ENCODE measurements around the gene OPCML.

OPCML gene

DNA sequence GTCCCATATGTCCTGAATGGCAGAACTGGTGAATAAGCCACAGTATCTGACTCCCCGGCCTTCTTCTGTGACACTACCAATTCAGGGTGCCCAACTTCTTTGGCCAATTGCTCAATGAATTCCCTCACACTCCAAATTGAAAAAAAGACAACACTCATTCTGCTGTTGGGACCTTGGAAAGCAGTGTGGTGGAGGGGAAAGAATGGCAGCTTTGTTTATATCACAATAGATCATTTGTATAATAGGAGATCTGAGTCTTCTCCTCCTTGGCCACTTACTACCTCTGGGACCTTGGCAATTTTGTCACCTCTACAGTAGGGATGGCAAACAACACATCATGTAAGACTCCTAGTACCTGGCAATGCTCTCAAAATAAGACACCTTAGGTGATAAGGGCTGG, 64.6 kb downstream of the OPCML start:
- H3K14ac ChIP-seq (ENCODE audit: low read length) = no peak overlapping the region
- H3K27me3 ChIP-seq (ENCODE audit: control insufficient read depth in 3 of 3, insufficient read depth in 3 of 3, low read depth in 1 of 3, low read length in 3 of 3) = no peaks in the 10 kb centered on the region
- no peak overlapping the region for H3K4ac ChIP-seq (ENCODE audit: low read length)
- no peak overlapping the region for H4K91ac ChIP-seq (ENCODE audit: low read depth, low read length, poor library complexity)
- no peaks in the 10 kb centered on the region for H3K79me1 ChIP-seq (ENCODE audit: low read depth, low read length)
- no CpG with 5 or more reads among the region's 1 CpG for WGBS, 2 donors (ENCODE audit: extremely low coverage in 2 of 2, insufficient read length in 2 of 2, insufficient replicate concordance in 1 of 2)
- no peak overlapping the region for H3K27ac ChIP-seq (replicated peaks; ENCODE audit: low read length)
- no peaks in the 10 kb centered on the region for H3K9me3 ChIP-seq (replicated peaks in 1 of 2; ENCODE audit: control insufficient read depth in 2 of 2, insufficient read depth in 1 of 2, low read depth in 1 of 2, low read length in 2 of 2)
- no peak overlapping the region for H2AK5ac ChIP-seq (ENCODE audit: low read depth, low read length)
- H2BK15ac ChIP-seq (ENCODE audit: low read length) = no peak overlapping the region
- H3K9ac ChIP-seq (ENCODE audit: low read depth, low read length, poor library complexity) = no peak overlapping the region
- no peak overlapping the region for H3K4me3 ChIP-seq (ENCODE audit: low read length in 2 of 2)
- peaks cover 9% of the 10 kb centered on the region in 2 donors for H3K4me1 ChIP-seq (ENCODE audit: control insufficient read depth in 2 of 2, insufficient read depth in 1 of 2, low read depth in 1 of 2, low read length in 2 of 2)
- H2BK5ac ChIP-seq (ENCODE audit: low read length) = no peak overlapping the region
- no peak overlapping the region for H3K23ac ChIP-seq (ENCODE audit: low read depth, low read length, poor library complexity)
- H2AFZ ChIP-seq (ENCODE audit: low read length) = no peak overlapping the region
- no peak overlapping the region for H2BK12ac ChIP-seq (ENCODE audit: low read length)
- DNase-seq (ENCODE audit: low spot score) = no peak
- no peaks in the 10 kb centered on the region for H3K36me3 ChIP-seq (replicated peaks in 1 of 2; ENCODE audit: control insufficient read depth in 2 of 2, insufficient read depth in 2 of 2, low read length in 2 of 2)
- no peak overlapping the region for H4K8ac ChIP-seq (ENCODE audit: low read depth, low read length)
- no peak overlapping the region for H3K4me2 ChIP-seq (ENCODE audit: insufficient read depth, low read length, poor library complexity, severe bottlenecking)
- no peak overlapping the region for H2BK120ac ChIP-seq (ENCODE audit: low read depth, low read length)
- no peak overlapping the region for H3K18ac ChIP-seq (ENCODE audit: low read length)

DNA sequence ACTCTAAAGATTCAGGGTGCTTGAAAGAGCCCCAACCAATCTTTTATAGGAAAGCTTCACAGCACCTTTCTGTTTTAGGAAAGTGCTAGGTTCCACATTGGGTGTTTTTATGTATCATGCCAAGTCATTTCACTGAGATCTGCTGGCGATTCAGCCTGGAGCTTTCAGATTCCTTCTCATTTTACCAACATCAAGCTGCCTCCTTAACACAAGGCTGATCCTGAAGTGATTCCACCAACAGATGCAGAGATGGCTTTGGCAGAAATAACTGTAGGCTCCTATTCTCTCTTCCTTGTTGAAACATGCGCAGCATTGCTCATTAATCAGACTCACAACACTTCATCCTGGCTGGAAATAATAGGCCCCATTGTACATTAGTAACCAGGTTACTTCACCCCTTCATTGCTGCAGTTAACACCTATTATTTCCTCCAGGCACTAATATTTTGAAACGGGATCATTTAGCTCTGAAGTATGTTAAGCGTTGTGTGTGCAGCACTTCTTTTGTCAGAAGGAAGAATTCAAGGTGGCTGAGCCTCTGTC, 89.0 kb downstream of the OPCML start:
- H3K27me3 ChIP-seq (ENCODE audit: control insufficient read depth in 3 of 3, insufficient read depth in 3 of 3, low read depth in 1 of 3, low read length in 3 of 3) = no peaks in the 10 kb centered on the region
- no peak overlapping the region for H2BK15ac ChIP-seq (ENCODE audit: low read length)
- no peak overlapping the region for H2BK120ac ChIP-seq (ENCODE audit: low read depth, low read length)
- H2BK12ac ChIP-seq (ENCODE audit: low read length) = no peak overlapping the region
- H3K4me3 ChIP-seq (ENCODE audit: low read length in 2 of 2) = no peak overlapping the region
- H3K27ac ChIP-seq (replicated peaks; ENCODE audit: low read length) = no peak overlapping the region
- DNase-seq (ENCODE audit: low spot score) = no peak
- H4K8ac ChIP-seq (ENCODE audit: low read depth, low read length) = no peak overlapping the region
- no peak overlapping the region for H2BK5ac ChIP-seq (ENCODE audit: low read length)
- H3K4me1 ChIP-seq (ENCODE audit: control insufficient read depth in 2 of 2, insufficient read depth in 1 of 2, low read depth in 1 of 2, low read length in 2 of 2) = no peaks in the 10 kb centered on the region
- no peaks in the 10 kb centered on the region for H3K79me1 ChIP-seq (ENCODE audit: low read depth, low read length)
- no peak overlapping the region for H4K91ac ChIP-seq (ENCODE audit: low read depth, low read length, poor library complexity)
- H2AK5ac ChIP-seq (ENCODE audit: low read depth, low read length) = no peak overlapping the region
- H3K23ac ChIP-seq (ENCODE audit: low read depth, low read length, poor library complexity) = no peak overlapping the region
- H2AFZ ChIP-seq (ENCODE audit: low read length) = peak overlapping the region; percentile 8
- H3K9me3 ChIP-seq (replicated peaks in 1 of 2; ENCODE audit: control insufficient read depth in 2 of 2, insufficient read depth in 1 of 2, low read depth in 1 of 2, low read length in 2 of 2) = no peaks in the 10 kb centered on the region
- WGBS, 2 donors (ENCODE audit: extremely low coverage in 2 of 2, insufficient read length in 2 of 2, insufficient replicate concordance in 1 of 2) = no CpG with 5 or more reads among the region's 4 CpGs
- no peaks in the 10 kb centered on the region for H3K36me3 ChIP-seq (replicated peaks in 1 of 2; ENCODE audit: control insufficient read depth in 2 of 2, insufficient read depth in 2 of 2, low read length in 2 of 2)
- H3K14ac ChIP-seq (ENCODE audit: low read length) = no peak overlapping the region
- no peak overlapping the region for H3K9ac ChIP-seq (ENCODE audit: low read depth, low read length, poor library complexity)
- no peak overlapping the region for H3K18ac ChIP-seq (ENCODE audit: low read length)
- H3K4me2 ChIP-seq (ENCODE audit: insufficient read depth, low read length, poor library complexity, severe bottlenecking) = no peak overlapping the region
- no peak overlapping the region for H3K4ac ChIP-seq (ENCODE audit: low read length)

DNA sequence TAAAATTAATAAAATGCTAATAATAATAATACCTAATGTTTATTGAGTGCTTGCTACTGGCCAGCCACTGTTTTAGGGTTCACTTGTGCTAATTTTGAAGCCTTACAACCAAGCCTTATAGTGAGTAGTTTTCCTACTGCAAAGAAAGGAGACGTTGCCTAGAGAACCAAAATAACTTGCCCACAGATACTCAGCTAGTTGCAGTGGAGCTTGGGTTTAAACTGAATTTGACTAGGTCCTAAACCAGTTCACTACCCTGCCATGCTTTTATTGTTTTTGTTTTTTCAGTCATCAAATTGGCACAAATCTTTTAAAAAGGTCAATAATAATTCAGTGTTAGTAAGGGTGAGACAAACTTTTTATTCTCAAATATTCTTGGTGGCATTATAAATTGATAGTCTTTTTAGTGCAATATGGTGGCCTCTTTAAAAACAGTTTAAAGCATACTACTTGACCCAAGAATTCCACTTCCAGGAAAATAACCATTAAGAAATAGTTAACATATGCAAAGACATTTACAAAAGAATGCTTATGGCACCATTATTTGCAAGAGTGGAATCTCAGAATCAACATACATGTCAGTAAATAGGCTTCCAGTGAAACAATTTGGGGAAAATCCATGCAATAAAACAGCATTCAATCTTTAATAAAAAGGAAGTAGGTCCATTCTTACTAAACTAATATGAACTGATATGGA, 90.2 kb downstream of the OPCML start:
- no peak overlapping the region for H3K18ac ChIP-seq (ENCODE audit: low read length)
- H3K14ac ChIP-seq (ENCODE audit: low read length) = no peak overlapping the region
- no peak overlapping the region for H3K4me2 ChIP-seq (ENCODE audit: insufficient read depth, low read length, poor library complexity, severe bottlenecking)
- no peaks in the 10 kb centered on the region for H3K27me3 ChIP-seq (ENCODE audit: control insufficient read depth in 3 of 3, insufficient read depth in 3 of 3, low read depth in 1 of 3, low read length in 3 of 3)
- no peak overlapping the region for H2AFZ ChIP-seq (ENCODE audit: low read length)
- no peak overlapping the region for H3K23ac ChIP-seq (ENCODE audit: low read depth, low read length, poor library complexity)
- no peaks in the 10 kb centered on the region for H3K79me1 ChIP-seq (ENCODE audit: low read depth, low read length)
- no peak overlapping the region for H3K4me3 ChIP-seq (ENCODE audit: low read length in 2 of 2)
- no peak overlapping the region for H4K91ac ChIP-seq (ENCODE audit: low read depth, low read length, poor library complexity)
- H3K9me3 ChIP-seq (replicated peaks in 1 of 2; ENCODE audit: control insufficient read depth in 2 of 2, insufficient read depth in 1 of 2, low read depth in 1 of 2, low read length in 2 of 2) = no peaks in the 10 kb centered on the region
- WGBS, 2 donors (ENCODE audit: extremely low coverage in 2 of 2, insufficient read length in 2 of 2, insufficient replicate concordance in 1 of 2) = no CpG with 5 or more reads among the region's 1 CpG
- H2BK120ac ChIP-seq (ENCODE audit: low read depth, low read length) = no peak overlapping the region
- no peaks in the 10 kb centered on the region for H3K4me1 ChIP-seq (ENCODE audit: control insufficient read depth in 2 of 2, insufficient read depth in 1 of 2, low read depth in 1 of 2, low read length in 2 of 2)
- H2BK12ac ChIP-seq (ENCODE audit: low read length) = no peak overlapping the region
- H3K4ac ChIP-seq (ENCODE audit: low read length) = no peak overlapping the region
- no peak overlapping the region for H2BK15ac ChIP-seq (ENCODE audit: low read length)
- no peak overlapping the region for H4K8ac ChIP-seq (ENCODE audit: low read depth, low read length)
- H2AK5ac ChIP-seq (ENCODE audit: low read depth, low read length) = no peak overlapping the region
- no peak overlapping the region for H3K27ac ChIP-seq (replicated peaks; ENCODE audit: low read length)
- H3K36me3 ChIP-seq (replicated peaks in 1 of 2; ENCODE audit: control insufficient read depth in 2 of 2, insufficient read depth in 2 of 2, low read length in 2 of 2) = no peaks in the 10 kb centered on the region
- H3K9ac ChIP-seq (ENCODE audit: low read depth, low read length, poor library complexity) = no peak overlapping the region
- H2BK5ac ChIP-seq (ENCODE audit: low read length) = no peak overlapping the region
- no peak for DNase-seq (ENCODE audit: low spot score)

DNA sequence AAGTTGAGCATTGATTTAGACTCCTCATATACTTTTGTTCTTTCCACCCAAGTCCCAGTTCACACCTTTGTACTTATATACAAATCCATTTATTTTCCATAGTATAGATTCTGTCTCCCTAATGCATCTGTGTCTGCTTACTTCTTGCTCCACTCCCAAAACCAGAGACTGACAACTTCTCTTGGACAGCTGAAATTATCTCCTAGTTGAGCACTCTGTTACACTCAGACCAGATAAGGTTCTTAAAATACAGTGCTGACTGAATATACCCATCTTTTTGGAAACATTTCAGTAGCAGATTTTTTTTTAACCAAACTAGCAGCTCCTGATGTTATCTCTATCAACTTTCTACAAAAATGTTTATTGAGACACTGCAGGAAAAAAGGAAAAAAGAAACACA, 106.3 kb downstream of the OPCML start:
- Histone ChIP-seq H3K9ac (ENCODE audit: low read depth, low read length, poor library complexity) (no peak overlapping the region), H2BK15ac (ENCODE audit: low read length) (no peak overlapping the region), H3K4ac (ENCODE audit: low read length) (no peak overlapping the region), H4K8ac (ENCODE audit: low read depth, low read length) (no peak overlapping the region), H2BK12ac (ENCODE audit: low read length) (no peak overlapping the region), H3K36me3 (replicated peaks in 1 of 2; ENCODE audit: control insufficient read depth in 2 of 2, insufficient read depth in 2 of 2, low read length in 2 of 2) (no peaks in the 10 kb centered on the region), H3K14ac (ENCODE audit: low read length) (no peak overlapping the region), H3K27me3 (ENCODE audit: control insufficient read depth in 3 of 3, insufficient read depth in 3 of 3, low read depth in 1 of 3, low read length in 3 of 3) (no peaks in the 10 kb centered on the region), H3K4me2 (ENCODE audit: insufficient read depth, low read length, poor library complexity, severe bottlenecking) (no peak overlapping the region), H2AK5ac (ENCODE audit: low read depth, low read length) (no peak overlapping the region), H3K27ac (replicated peaks; ENCODE audit: low read length) (no peak overlapping the region), H3K4me3 (ENCODE audit: low read length in 2 of 2) (no peak overlapping the region), H2BK5ac (ENCODE audit: low read length) (no peak overlapping the region), H2BK120ac (ENCODE audit: low read depth, low read length) (no peak overlapping the region), H3K18ac (ENCODE audit: low read length) (no peak overlapping the region), H4K91ac (ENCODE audit: low read depth, low read length, poor library complexity) (no peak overlapping the region), H3K79me1 (ENCODE audit: low read depth, low read length) (no peaks in the 10 kb centered on the region), H3K9me3 (replicated peaks in 1 of 2; ENCODE audit: control insufficient read depth in 2 of 2, insufficient read depth in 1 of 2, low read depth in 1 of 2, low read length in 2 of 2) (peaks cover 0 to 6% of the 10 kb centered on the region in 2 donors), H3K23ac (ENCODE audit: low read depth, low read length, poor library complexity) (no peak overlapping the region), H3K4me1 (ENCODE audit: control insufficient read depth in 2 of 2, insufficient read depth in 1 of 2, low read depth in 1 of 2, low read length in 2 of 2) (peaks cover 5 to 15% of the 10 kb centered on the region in 2 donors), H2AFZ (ENCODE audit: low read length) (no peak overlapping the region)
- no peak for DNase-seq (ENCODE audit: low spot score)
